Stimulated activated naive B cell treated with anti-CD40 and anti-IgM and Interleukin-4, amounts not matched to agents 10 μg/mL and 1 μg/mL and 100 μg/mL, for 72 hours (primary cell): ENCODE data around the gene RASGRF2.
"Not testable (repeated sequence)": the region's sequence is repeated elsewhere in the genome, so short reads cannot be mapped to it uniquely, and the experiment has no call there.

Experiments
- ATAC-seq, 2 donors: fragments of 150-1000 bp; cut with Tn5 transposase; replicated peaks; 2 replicates each; pipeline ENCODE4 v1.10.0; 2021; ENCODE audit warnings: moderate library complexity in 1 of 2
- DNase-seq: peaks from one replicate; pipeline ENCODE4 v3.0.0; 2021
- H3K27ac Mint-ChIP-seq: one replicate; pipeline ENCODE4 v1.8.0; 2022; ENCODE audit warnings: mild to moderate bottlenecking, mixed read lengths
- H3K27me3 Mint-ChIP-seq, 2 donors: one replicate each; pipeline ENCODE4 v1.8.0; 2022; ENCODE audit warnings: mixed read lengths in 2 of 2
- H3K36me3 Mint-ChIP-seq, 2 donors: one replicate each; pipeline ENCODE4 v1.8.0; 2022; ENCODE audit warnings: mixed read lengths in 2 of 2, mild to moderate bottlenecking in 1 of 2
- H3K4me1 Mint-ChIP-seq, 2 donors: one replicate each; pipeline ENCODE4 v1.8.0; 2022; ENCODE audit warnings: mixed read lengths in 2 of 2, mild to moderate bottlenecking in 1 of 2
- H3K4me3 Mint-ChIP-seq, 2 donors: one replicate each; pipeline ENCODE4 v1.8.0; 2022; ENCODE audit warnings: mild to moderate bottlenecking in 2 of 2, mixed read lengths in 2 of 2, moderate library complexity in 1 of 2
- H3K9me3 Mint-ChIP-seq, 2 donors: one replicate each; pipeline ENCODE4 v1.8.0; 2022; ENCODE audit warnings: mixed read lengths in 2 of 2, mild to moderate bottlenecking in 1 of 2

RASGRF2 gene

GRCh38 chr5:81254886-81255559 is 294.9 kb downstream of the RASGRF2 start:
- Mint-ChIP-seq H3K27ac (peak overlapping the region; percentile 17), H3K4me1 (peaks cover 6% of the 10 kb centered on the region in 2 donors), H3K9me3 (peaks cover 7 to 9% of the 10 kb centered on the region in 2 donors), H3K27me3 (no peaks in the 10 kb centered on the region), H3K36me3 (peaks cover 27 to 55% of the 10 kb centered on the region in 2 donors), H3K4me3 (no peak overlapping the region)
- no peak for DNase-seq
- ATAC-seq: no peak

- H3K4me3 Mint-ChIP-seq: no peak overlapping the region
- peaks cover 11 to 13% of the 10 kb centered on the region in 2 donors for H3K9me3 Mint-ChIP-seq
- peaks cover 28 to 60% of the 10 kb centered on the region in 2 donors for H3K36me3 Mint-ChIP-seq
- DNase-seq: no peak
- ATAC-seq: no peak
- H3K4me1 Mint-ChIP-seq: peaks cover 6 to 8% of the 10 kb centered on the region in 2 donors
- H3K27ac Mint-ChIP-seq: no peak overlapping the region
- H3K27me3 Mint-ChIP-seq: no peaks in the 10 kb centered on the region
Measured at GRCh38 chr5:81256766-81257165, 296.6 kb downstream of the RASGRF2 start.

GRCh38 chr5:81262796-81263195 is 302.6 kb downstream of the RASGRF2 start:
- H3K9me3 Mint-ChIP-seq: peaks cover 13 to 22% of the 10 kb centered on the region in 2 donors
- not testable (repeated sequence) for H3K4me1 Mint-ChIP-seq, H3K27ac Mint-ChIP-seq, H3K4me3 Mint-ChIP-seq, DNase-seq, H3K27me3 Mint-ChIP-seq, ATAC-seq
- peaks cover 30 to 47% of the 10 kb centered on the region in 2 donors for H3K36me3 Mint-ChIP-seq

- no peak overlapping the region for H3K4me3 Mint-ChIP-seq
- no peaks in the 10 kb centered on the region for H3K27me3 Mint-ChIP-seq
- peaks cover 23 to 44% of the 10 kb centered on the region in 2 donors for H3K36me3 Mint-ChIP-seq
- H3K4me1 Mint-ChIP-seq: peaks cover 9 to 11% of the 10 kb centered on the region in 2 donors
- peaks cover 8 to 17% of the 10 kb centered on the region in 2 donors for H3K9me3 Mint-ChIP-seq
- ATAC-seq (no peak), DNase-seq (no peak)
- no peak overlapping the region for H3K27ac Mint-ChIP-seq
Measured at GRCh38 chr5:81265101-81265500, 304.9 kb downstream of the RASGRF2 start.

- ATAC-seq (peak in 1 of 2 donors; percentile 58), DNase-seq (no peak)
- peaks cover 18 to 21% of the 10 kb centered on the region in 2 donors for H3K9me3 Mint-ChIP-seq
- H3K4me1 Mint-ChIP-seq: peaks cover 16 to 23% of the 10 kb centered on the region in 2 donors
- peaks cover 19 to 46% of the 10 kb centered on the region in 2 donors for H3K36me3 Mint-ChIP-seq
- no peak overlapping the region for H3K4me3 Mint-ChIP-seq
- H3K27me3 Mint-ChIP-seq: no peaks in the 10 kb centered on the region
- no peak overlapping the region for H3K27ac Mint-ChIP-seq
Measured at GRCh38 chr5:81268521-81269196, 308.5 kb downstream of the RASGRF2 start.

- peaks cover 20 to 29% of the 10 kb centered on the region in 2 donors for H3K4me1 Mint-ChIP-seq
- H3K9me3 Mint-ChIP-seq: peaks cover 26 to 28% of the 10 kb centered on the region in 2 donors
- H3K27me3 Mint-ChIP-seq: no peaks in the 10 kb centered on the region
- ATAC-seq (no peak), DNase-seq (no peak)
- H3K27ac Mint-ChIP-seq: no peak overlapping the region
- H3K4me3 Mint-ChIP-seq: no peak overlapping the region
- peaks cover 27 to 55% of the 10 kb centered on the region in 2 donors for H3K36me3 Mint-ChIP-seq
Measured at GRCh38 chr5:81269751-81270393, 309.7 kb downstream of the RASGRF2 start.

- Mint-ChIP-seq H3K36me3 (peaks cover 34 to 62% of the 10 kb centered on the region in 2 donors), H3K4me1 (peaks cover 20 to 29% of the 10 kb centered on the region in 2 donors), H3K9me3 (peaks cover 33% of the 10 kb centered on the region in 2 donors)
- H3K4me3 Mint-ChIP-seq, ATAC-seq, DNase-seq, H3K27me3 Mint-ChIP-seq, H3K27ac Mint-ChIP-seq: not testable (repeated sequence)
Measured at GRCh38 chr5:81270394-81271027, 310.3 kb downstream of the RASGRF2 start.
